H1 (cell line): Measurements from ENCODE around the gene SERGEF. TPM values are rescaled to one million over a fixed set of nuclear protein-coding genes. Genes with fewer than 3 reads are reported as not detected.

Experiments used
- CTCF ChIA-PET: fragments of 300-600 bp; sonication (Branson Sonifier 250); formaldehyde crosslinking; loops from one replicate; lab custom pipeline; 2021; ENCODE audit not compliant: partially characterized antibody; lab: Charles Lee
- POLR2A ChIA-PET: fragments of 300-600 bp; sonication (Branson Sonifier 250); formaldehyde crosslinking; loops from one replicate; lab custom pipeline; 2021; ENCODE audit warnings: inconsistent platforms; ENCODE audit not compliant: partially characterized antibody; lab: Charles Lee
- DNase-seq, 2 experiments: peaks; one replicate each; pipeline versions ENCODE4 v3.0.0 to v3.0.0-alpha.2; 2010 to 2022; ENCODE audit warnings: low spot score in 2 of 2, low read depth in 1 of 2, mixed read lengths in 1 of 2
- FAIRE-seq: peaks from 2 replicates; lab custom pipeline; 2011; peaks lifted over from hg19 to GRCh38; lab: Jason Lieb, UNC
- H2AFZ ChIP-seq: 2 replicates; pipeline ENCODE4 v1.8.1; 2012; ENCODE audit warnings: low read length, inconsistent platforms
- H2AK5ac ChIP-seq: 2 replicates; pipeline ENCODE4 v1.6.1; 2013; ENCODE audit warnings: low read depth, low read length
- H2BK120ac ChIP-seq: replicated peaks from 2 replicates; pipeline ENCODE3; 2013; ENCODE audit warnings: low read depth, low read length, inconsistent platforms
- H2BK12ac ChIP-seq: 2 replicates; pipeline ENCODE4 v1.6.1; 2013; ENCODE audit warnings: low read depth, low read length
- H2BK15ac ChIP-seq: 2 replicates; pipeline ENCODE4 v1.6.1; 2013; ENCODE audit warnings: low read length
- H2BK20ac ChIP-seq: 2 replicates; pipeline ENCODE4 v1.6.1; 2013; ENCODE audit warnings: low read length
- H2BK5ac ChIP-seq: 2 replicates; pipeline ENCODE4 v1.6.1; 2013; ENCODE audit warnings: low read depth, low read length
- H3K14ac ChIP-seq: 2 replicates; pipeline ENCODE4 v1.6.1; 2013; ENCODE audit warnings: inconsistent platforms; ENCODE audit not compliant: insufficient read length
- H3K18ac ChIP-seq: 2 replicates; pipeline ENCODE4 v1.6.1; 2013; ENCODE audit warnings: low read length; ENCODE audit errors: extremely low read depth
- H3K23ac ChIP-seq: 2 replicates; pipeline ENCODE4 v1.6.1; 2013; ENCODE audit warnings: inconsistent platforms; ENCODE audit not compliant: insufficient read length
- H3K23me2 ChIP-seq: 2 replicates; pipeline ENCODE4 v1.6.1; 2013; ENCODE audit warnings: low read depth, low read length
- H3K27ac ChIP-seq: 2 replicates; pipeline ENCODE4 v1.6.1; 2011; ENCODE audit warnings: low read depth, low read length, inconsistent platforms
- H3K27me3 ChIP-seq, 4 experiments: replicated peaks in 1 of 4; 1 replicate in 1 of 4; 2 replicates in 3 of 4; pipeline versions ENCODE4 v1.6.1 to v1.8.1; 2011 to 2013; ENCODE audit warnings: low read length in 3 of 4, mild to moderate bottlenecking in 3 of 4, inconsistent platforms in 2 of 4, mixed read lengths in 2 of 4, moderate library complexity in 1 of 4; ENCODE audit not compliant: control insufficient read depth in 3 of 4, insufficient read depth in 3 of 4; ENCODE audit errors: extremely low read depth in 1 of 4
- H3K36me3 ChIP-seq, 4 experiments: 2 replicates each; pipeline versions ENCODE4 v1.6.1 to v1.8.1; 2011 to 2013; ENCODE audit warnings: mild to moderate bottlenecking in 4 of 4, low read length in 3 of 4, moderate library complexity in 2 of 4, control low read depth in 1 of 4, inconsistent platforms in 1 of 4; ENCODE audit not compliant: insufficient read depth in 4 of 4, control insufficient read depth in 2 of 4
- H3K4ac ChIP-seq: replicated peaks from 2 replicates; pipeline ENCODE3; 2013; ENCODE audit warnings: low read length, low read depth, mixed read lengths, inconsistent platforms; ENCODE audit not compliant: insufficient read length
- H3K4me1 ChIP-seq, 4 experiments: replicated peaks in 1 of 4; 1 replicate in 1 of 4; 2 replicates in 3 of 4; pipeline versions ENCODE4 v1.6.1 to v1.8.1; 2011 to 2013; ENCODE audit warnings: low read length in 3 of 4, inconsistent platforms in 2 of 4, mixed read lengths in 1 of 4; ENCODE audit not compliant: insufficient read depth in 4 of 4, control insufficient read depth in 3 of 4
- H3K4me2 ChIP-seq, 2 experiments: 2 replicates each; pipeline versions ENCODE4 v1.6.1 to v1.8.1; 2011 to 2013; ENCODE audit warnings: low read depth in 2 of 2, low read length in 2 of 2, control low read depth in 1 of 2, inconsistent platforms in 1 of 2, mild to moderate bottlenecking in 1 of 2; ENCODE audit not compliant: insufficient read depth in 1 of 2
- H3K4me3 ChIP-seq, 4 experiments: fragments of 200-600, 300-600 bp in 1 of 4; sonication (generic), shearing (Covaris generic), sonication (Bioruptor Twin) in 1 of 4; 2 replicates each; pipeline versions ENCODE4 v1.5.1 to v1.8.1; 2011 to 2016; ENCODE audit warnings: low read length in 4 of 4, low read depth in 3 of 4, control low read depth in 2 of 4, inconsistent platforms in 2 of 4, mild to moderate bottlenecking in 2 of 4, mixed read lengths in 1 of 4, moderate library complexity in 1 of 4; ENCODE audit not compliant: insufficient read depth in 2 of 4; ENCODE audit errors: extremely low read depth in 1 of 4
- H3K56ac ChIP-seq: replicated peaks from 2 replicates; pipeline ENCODE3; 2013; ENCODE audit warnings: low read depth, mild to moderate bottlenecking, mixed read lengths, low read length, inconsistent platforms; ENCODE audit not compliant: insufficient read length
- H3K79me1 ChIP-seq: 2 replicates; pipeline ENCODE4 v1.6.1; 2013; ENCODE audit warnings: low read depth, low read length, control low read depth
- H3K79me2 ChIP-seq, 2 experiments: 2 replicates each; pipeline versions ENCODE4 v1.6.1 to v1.8.1; 2012 to 2013; ENCODE audit warnings: low read length in 2 of 2, mild to moderate bottlenecking in 2 of 2, inconsistent platforms in 1 of 2; ENCODE audit not compliant: insufficient read depth in 2 of 2, control insufficient read depth in 1 of 2
- H3K9ac ChIP-seq, 4 experiments: replicated peaks in 1 of 4; 1 replicate in 1 of 4; 2 replicates in 3 of 4; pipeline versions ENCODE4 v1.6.1 to v1.8.1; 2011 to 2013; ENCODE audit warnings: low read depth in 3 of 4, low read length in 3 of 4, control low read depth in 2 of 4, mild to moderate bottlenecking in 2 of 4, moderate library complexity in 2 of 4, inconsistent platforms in 1 of 4; ENCODE audit errors: extremely low read depth in 1 of 4
- H3K9me3 ChIP-seq, 2 experiments: 2 replicates each; pipeline versions ENCODE4 v1.6.1 to v1.8.1; 2012 to 2013; ENCODE audit warnings: mild to moderate bottlenecking in 2 of 2, moderate library complexity in 2 of 2, control low read depth in 1 of 2, inconsistent platforms in 1 of 2, low read depth in 1 of 2, low read length in 1 of 2, mixed read lengths in 1 of 2; ENCODE audit not compliant: insufficient read depth in 2 of 2
- H4K20me1 ChIP-seq, 2 experiments: replicated peaks in 1 of 2; 2 replicates each; pipeline versions ENCODE3 to v1.8.1; 2011 to 2013; ENCODE audit warnings: inconsistent platforms in 2 of 2, low read length in 2 of 2, mild to moderate bottlenecking in 1 of 2; ENCODE audit not compliant: insufficient read depth in 2 of 2, control insufficient read depth in 1 of 2
- H4K5ac ChIP-seq: 2 replicates; pipeline ENCODE4 v1.6.1; 2013; ENCODE audit warnings: low read length, low read depth, mixed read lengths, inconsistent platforms; ENCODE audit not compliant: insufficient read length
- H4K8ac ChIP-seq: 2 replicates; pipeline ENCODE4 v1.8.0; 2013; ENCODE audit warnings: mild to moderate bottlenecking, moderate library complexity, low read length, inconsistent platforms; ENCODE audit not compliant: insufficient read depth; ENCODE audit errors: extremely low read depth
- H4K91ac ChIP-seq: replicated peaks from 2 replicates; pipeline ENCODE3; 2013; ENCODE audit warnings: low read length, mixed read lengths, inconsistent platforms; ENCODE audit not compliant: insufficient read length
- CEBPB ChIP-seq: IDR thresholded peaks from 2 replicates; pipeline ENCODE4 v1.6.1; 2012; ENCODE audit warnings: low read depth, low read length
- CTBP2 ChIP-seq: IDR thresholded peaks from 2 replicates; pipeline ENCODE4 v1.7.0; 2011; ENCODE audit warnings: borderline replicate concordance, mild to moderate bottlenecking, moderate library complexity, mixed read lengths, low read length; ENCODE audit not compliant: insufficient read depth, insufficient read length
- CTCF ChIP-seq, 3 experiments: IDR thresholded peaks; 1 replicate in 2 of 3; 2 replicates in 1 of 3; pipeline versions ENCODE4 v1.5.1 to v1.6.1; 2011; ENCODE audit warnings: low read length in 3 of 3, mild to moderate bottlenecking in 3 of 3, inconsistent platforms in 2 of 3, low read depth in 1 of 3, moderate library complexity in 1 of 3; ENCODE audit not compliant: insufficient read depth in 1 of 3; ENCODE audit errors: control extremely low read depth in 1 of 3
- HDAC2 ChIP-seq, 2 experiments: fragments of 300-600 bp in 1 of 2; sonication (generic) in 1 of 2; IDR thresholded peaks; 2 replicates each; pipeline ENCODE4 v1.6.1; 2011 to 2012; ENCODE audit warnings: low read depth in 2 of 2, low read length in 2 of 2, mild to moderate bottlenecking in 2 of 2, moderate library complexity in 2 of 2, borderline replicate concordance in 1 of 2, inconsistent platforms in 1 of 2
- KDM4A ChIP-seq: IDR thresholded peaks from one replicate; pipeline ENCODE4 v1.7.1; 2012; ENCODE audit warnings: low read depth, mild to moderate bottlenecking, moderate library complexity, low read length, inconsistent platforms; ENCODE audit not compliant: severe bottlenecking
- MAX ChIP-seq: IDR thresholded peaks from 2 replicates; pipeline ENCODE4 v1.6.1; 2012; ENCODE audit warnings: inconsistent platforms
- SP2 ChIP-seq: IDR thresholded peaks from 2 replicates; pipeline ENCODE4 v1.6.1; 2012; ENCODE audit warnings: mild to moderate bottlenecking, low read length, inconsistent platforms
- SUZ12 ChIP-seq: fragments of 200-600 bp; sonication (generic); IDR thresholded peaks from 2 replicates; pipeline ENCODE4 v1.6.1; 2012; ENCODE audit warnings: mild to moderate bottlenecking, inconsistent platforms, low read length, moderate library complexity, mixed read lengths
- USF2 ChIP-seq: IDR thresholded peaks from 2 replicates; pipeline ENCODE4 v1.6.1; 2011; ENCODE audit warnings: low read length, improper control_type of control experiment
- WGBS, 2 experiments: shearing (Covaris generic) in 1 of 2; methylation state at CpG; one replicate each; pipeline versions ENCODE4 v1.1.6 to v1.1.7; 2013 to 2015; ENCODE audit warnings: low lambda C conversion rate in 2 of 2, mixed read lengths in 2 of 2, inconsistent platforms in 1 of 2, low coverage in 1 of 2, missing lambda C conversion rate in 1 of 2; ENCODE audit not compliant: insufficient replicate concordance in 2 of 2, insufficient coverage in 1 of 2, insufficient read length in 1 of 2; ENCODE audit errors: extremely low coverage in 1 of 2, missing lambda C conversion rate in 1 of 2; 5-methylcytosine and 5-hydroxymethylcytosine counted together
- polyA plus RNA-seq, 7 experiments: library from polyadenylated mRNA; depleted of rRNA in 3 of 7; stranded (reverse) in 5 of 7; unstranded in 2 of 7; fragments of >200 nt in 5 of 7; fragments of 200-250 nt in 2 of 7; gene quantifications; 1 replicate in 5 of 7; 2 replicates in 1 of 7; 4 replicates in 1 of 7; pipeline versions ENCODE4 v1.2.1 to v1.2.3, GENCODE V29; 2011 to 2013; ENCODE audit warnings: missing spikeins in 2 of 7, mixed read lengths in 2 of 7
- total RNA-seq: library from RNA; stranded (reverse); fragmentation: NEBNext Ultra II Directional; extraction: Animal tissue kit (Norgen Biotek cat#: 25700); gene quantifications from 2 replicates; pipeline ENCODE4 v1.2.1, GENCODE V29; 2021

SERGEF gene
- total and polyA plus RNA-seq, 2 of the 8 experiments (the other 6 are each of a cell fraction or from before 2014, with no cell fraction given) = 16.6 to 28.8 TPM

- Histone ChIP-seq H3K79me2 (no peaks in the 10 kb centered on the region), H3K79me1 (no peaks in the 10 kb centered on the region), H4K20me1 (no peaks in the 10 kb centered on the region), H3K27ac (no peak overlapping the region), H3K9ac (no peak overlapping the region), H3K23me2 (no peaks in the 10 kb centered on the region), H3K36me3 (no peaks in the 10 kb centered on the region), H2BK15ac (no peak overlapping the region), H2BK120ac (no peak overlapping the region), H3K56ac (no peak overlapping the region), H2BK20ac (no peak overlapping the region), H4K91ac (no peak overlapping the region), H4K8ac (no peak overlapping the region), H2BK12ac (no peak overlapping the region), H2AK5ac (no peak overlapping the region), H2BK5ac (no peak overlapping the region), H3K4ac (no peak overlapping the region), H3K18ac (no peak overlapping the region), H3K4me1 (peaks cover 4 to 10% (median 6%) of the 10 kb centered on the region in 4 experiments; a peak in 6 of 7 replicates), H3K14ac (no peak overlapping the region), H3K27me3 (no peaks in the 10 kb centered on the region), H3K23ac (no peak overlapping the region), H4K5ac (no peak overlapping the region), H3K4me2 (peak overlapping the region; percentile 8 to 26; a peak in 1 of 4 replicates), H3K4me3 (peak overlapping the region in 1 of 4 experiments; percentile 20; a peak in 1 of 8 replicates), H2AFZ (no peak overlapping the region), H3K9me3 (no peaks in the 10 kb centered on the region)
- peak; percentile 70 to 73 for DNase-seq
- FAIRE-seq = no peak
- ChIA-PET POLR2A (interaction anchor here (1.0 to 2.4 kb wide), 4 partner anchors 11 to 194 kb away, joined by 4 to 10 read pairs (median 4); no protein-coding TSS in a partner anchor), CTCF (interaction anchor here (0.7 to 6.7 kb wide), 52 partner anchors 8 to 313 kb away, joined by 3 to 51 read pairs (median 6); partner anchors contain the start of gene MYOD1)
- 33% methylated on average over 7 of the region's 7 CpGs; no CpG with 5 or more reads in 1 of the 2 experiments for WGBS, 2 experiments
- TF ChIP-seq CTCF (IDR thresholded peaks at IDR 0.05; ENCODE audit: control extremely low read depth in 1 of 3, insufficient read depth in 1 of 3, low read depth in 1 of 3, low read length in 3 of 3) = peak; percentile 62 to 86 (median 67)
- no peak for TF ChIP-seq SP2
- TF ChIP-seq USF2 = no peak
- TF ChIP-seq HDAC2 (IDR thresholded peaks at IDR 0.05; ENCODE audit: borderline replicate concordance in 1 of 2, low read depth in 2 of 2, low read length in 2 of 2) = no peak
- no peak for TF ChIP-seq CTBP2
- no peak for TF ChIP-seq SUZ12
- TF ChIP-seq CEBPB = no peak
- peak; percentile 14; the same call in 1 of the 2 replicates for TF ChIP-seq MAX
- TF ChIP-seq KDM4A = no peak
Observed at GRCh38 chr11:17906436-17906835, 106.4 kb downstream of the SERGEF start.
